Peyer's patch (tissue), 4 donors: ENCODE measurements around the gene MYOT. TPM values are rescaled to one million over a fixed set of nuclear protein-coding genes. Genes with fewer than 3 reads are reported as not detected.

Experiments
- DNase-seq, 3 donors: peaks; one replicate each; pipeline ENCODE4 v3.0.0-alpha.2; 2017 to 2019
- H3K27ac ChIP-seq, 4 donors: fragments of 200-600 bp; sonication (generic); one replicate each; pipeline ENCODE4 v1.5.1; 2016 to 2019
- H3K27me3 ChIP-seq, 2 donors: fragments of 200-600 bp; sonication (generic); one replicate each; pipeline ENCODE4 v1.5.1; 2019
- H3K36me3 ChIP-seq, 3 donors: fragments of 200-600 bp; sonication (generic); one replicate each; pipeline ENCODE4 v1.5.1; 2016 to 2019
- H3K4me1 ChIP-seq, 4 donors: fragments of 200-600 bp; sonication (generic); one replicate each; pipeline ENCODE4 v1.5.1; 2016 to 2019
- H3K4me3 ChIP-seq, 4 donors: fragments of 200-600 bp; sonication (generic); 1 replicate in 3 of 4; 2 replicates in 1 of 4; pipeline ENCODE4 v1.5.1; 2016 to 2019; ENCODE audit warnings: mild to moderate bottlenecking in 1 of 4
- H3K9me3 ChIP-seq, 4 donors: fragments of 200-600 bp; sonication (generic); one replicate each; pipeline ENCODE4 v1.5.1; 2016 to 2019; ENCODE audit warnings: mild to moderate bottlenecking in 1 of 4
- POLR2A ChIP-seq, 2 donors: fragments of 450-650 bp; IDR thresholded peaks; one replicate each; pipeline ENCODE4 v1.5.1; 2017; ENCODE audit warnings: antibody characterized with exemption in 2 of 2, mild to moderate bottlenecking in 2 of 2, moderate library complexity in 2 of 2
- total RNA-seq, 4 donors: library from RNA; depleted of rRNA; stranded (reverse); fragments of >200 nt; gene quantifications; one replicate each; pipeline ENCODE4 v1.1.0, GENCODE V29; 2016
- TF ChIP-seq, protein P1 (sequence below), 6 experiments: fragments of 450-650 bp in 4 of 6; fragments of 200-600 bp in 2 of 6; sonication (generic) in 1 of 6; IDR thresholded peaks; one replicate each; pipeline ENCODE4 v1.5.1; 2017 to 2019; ENCODE audit warnings: antibody characterized with exemption in 6 of 6, mild to moderate bottlenecking in 3 of 6, moderate library complexity in 1 of 6

Gene MYOT
- total RNA-seq, 4 donors from 2014 or later, result 1.1 to 5.7 (median 4.2) TPM

DNA sequence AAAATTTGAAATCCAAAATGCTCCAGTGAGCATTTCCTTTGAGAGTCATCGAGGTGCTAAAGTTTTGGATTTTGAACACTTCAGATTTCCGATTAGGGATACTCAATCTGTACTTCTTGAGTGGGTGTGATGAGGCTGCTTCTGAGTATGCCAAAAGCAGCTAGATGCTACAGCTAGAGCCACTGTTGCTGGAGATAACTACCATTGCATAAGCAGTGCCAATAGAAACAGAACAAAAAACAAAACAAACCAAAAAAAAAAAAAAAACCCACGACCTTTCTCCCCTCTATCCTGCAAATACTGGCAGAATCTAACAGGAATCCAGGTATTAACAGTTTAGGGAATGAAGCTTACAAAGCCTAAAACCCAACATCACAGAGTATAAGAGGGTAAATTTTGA is 65.1 kb downstream of the MYOT start:
- H3K4me3 ChIP-seq, result no peak overlapping the region
- H3K27me3 ChIP-seq, result no peaks in the 10 kb centered on the region
- H3K36me3 ChIP-seq, result no peaks in the 10 kb centered on the region
- TF ChIP-seq, protein P1, sequence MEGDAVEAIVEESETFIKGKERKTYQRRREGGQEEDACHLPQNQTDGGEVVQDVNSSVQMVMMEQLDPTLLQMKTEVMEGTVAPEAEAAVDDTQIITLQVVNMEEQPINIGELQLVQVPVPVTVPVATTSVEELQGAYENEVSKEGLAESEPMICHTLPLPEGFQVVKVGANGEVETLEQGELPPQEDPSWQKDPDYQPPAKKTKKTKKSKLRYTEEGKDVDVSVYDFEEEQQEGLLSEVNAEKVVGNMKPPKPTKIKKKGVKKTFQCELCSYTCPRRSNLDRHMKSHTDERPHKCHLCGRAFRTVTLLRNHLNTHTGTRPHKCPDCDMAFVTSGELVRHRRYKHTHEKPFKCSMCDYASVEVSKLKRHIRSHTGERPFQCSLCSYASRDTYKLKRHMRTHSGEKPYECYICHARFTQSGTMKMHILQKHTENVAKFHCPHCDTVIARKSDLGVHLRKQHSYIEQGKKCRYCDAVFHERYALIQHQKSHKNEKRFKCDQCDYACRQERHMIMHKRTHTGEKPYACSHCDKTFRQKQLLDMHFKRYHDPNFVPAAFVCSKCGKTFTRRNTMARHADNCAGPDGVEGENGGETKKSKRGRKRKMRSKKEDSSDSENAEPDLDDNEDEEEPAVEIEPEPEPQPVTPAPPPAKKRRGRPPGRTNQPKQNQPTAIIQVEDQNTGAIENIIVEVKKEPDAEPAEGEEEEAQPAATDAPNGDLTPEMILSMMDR (IDR thresholded peaks at IDR 0.05), result no peak
- no peak for TF ChIP-seq POLR2A (IDR thresholded peaks at IDR 0.05)
- no peaks in the 10 kb centered on the region for H3K9me3 ChIP-seq
- DNase-seq, result no peak
- no peak overlapping the region for H3K27ac ChIP-seq
- peaks cover 0 to 4% (median 0%) of the 10 kb centered on the region in 4 donors for H3K4me1 ChIP-seq

DNA sequence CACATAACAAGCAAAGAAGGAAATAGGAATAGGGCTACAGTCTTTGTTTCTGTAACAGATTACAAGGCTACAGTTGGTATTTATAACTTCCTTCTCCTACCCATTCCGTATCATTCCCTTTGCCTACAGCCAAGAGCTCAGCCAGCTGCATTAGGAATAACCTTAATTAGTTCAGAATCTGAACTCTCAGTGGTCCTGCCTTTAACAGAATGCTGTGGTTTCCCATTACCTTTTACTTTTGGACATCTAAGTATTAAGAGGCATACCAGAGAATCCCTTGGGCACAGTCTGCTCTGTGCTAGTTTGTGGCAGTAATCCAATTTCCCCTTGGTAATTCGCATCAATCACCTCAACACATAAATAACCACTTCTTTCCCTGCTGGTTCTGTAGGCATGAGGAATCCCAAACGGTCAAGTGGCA is 65.8 kb downstream of the MYOT start:
- peaks cover 0 to 4% (median 0%) of the 10 kb centered on the region in 4 donors for H3K4me1 ChIP-seq
- no peak for DNase-seq
- peaks cover 0 to 6% (median 0%) of the 10 kb centered on the region in 3 donors for H3K36me3 ChIP-seq
- H3K4me3 ChIP-seq, result no peak overlapping the region
- H3K27ac ChIP-seq, result no peak overlapping the region
- no peaks in the 10 kb centered on the region for H3K9me3 ChIP-seq
- no peak for TF ChIP-seq POLR2A (IDR thresholded peaks at IDR 0.05)
- TF ChIP-seq, protein P1 (IDR thresholded peaks at IDR 0.05), result no peak
- H3K27me3 ChIP-seq, result no peaks in the 10 kb centered on the region

DNA sequence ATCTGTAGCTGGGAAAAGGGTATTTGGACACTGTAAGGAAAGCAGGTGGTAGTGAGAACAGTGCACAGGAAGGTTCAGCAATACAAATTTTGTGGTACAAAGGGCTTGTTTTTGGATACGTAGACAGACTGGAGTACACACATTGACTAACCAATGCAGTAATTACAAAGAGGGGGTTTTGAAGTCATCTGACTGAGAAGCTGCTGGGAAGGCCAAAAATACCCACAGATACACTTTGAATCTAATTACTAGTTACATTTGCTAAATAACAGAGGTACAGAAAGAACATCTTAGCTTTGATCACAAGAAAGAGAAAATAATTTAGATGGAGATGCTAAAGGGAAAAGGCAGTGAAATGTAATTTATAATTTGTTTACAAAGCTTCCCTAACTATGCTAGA is 67.5 kb downstream of the MYOT start:
- H3K27ac ChIP-seq, result no peak overlapping the region
- H3K9me3 ChIP-seq, result no peaks in the 10 kb centered on the region
- peaks cover 0 to 22% (median 0%) of the 10 kb centered on the region in 3 donors for H3K36me3 ChIP-seq
- no peak for TF ChIP-seq POLR2A (IDR thresholded peaks at IDR 0.05)
- TF ChIP-seq, protein P1 (IDR thresholded peaks at IDR 0.05), result no peak
- H3K4me3 ChIP-seq, result no peak overlapping the region
- no peak for DNase-seq
- H3K4me1 ChIP-seq, result peaks cover 0 to 4% (median 0%) of the 10 kb centered on the region in 4 donors
- no peaks in the 10 kb centered on the region for H3K27me3 ChIP-seq

DNA sequence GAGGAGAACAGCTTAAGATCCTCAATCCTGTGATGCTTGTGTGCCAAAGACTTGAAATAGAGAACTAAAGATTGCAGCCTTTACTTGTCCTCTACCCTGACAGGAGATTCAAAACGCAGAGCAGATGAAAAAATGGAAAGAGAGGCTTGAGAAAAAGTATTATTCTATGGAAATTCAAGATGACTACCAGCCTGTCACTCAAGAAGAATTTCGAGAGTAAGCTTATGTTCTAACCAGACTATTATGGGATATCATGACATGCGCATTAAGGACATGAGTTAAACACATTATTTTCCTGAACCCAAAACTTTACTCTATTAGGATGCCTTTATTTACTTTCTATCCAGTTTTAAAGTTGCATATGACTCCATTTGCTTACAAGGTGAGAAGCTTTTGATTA is 68.0 kb downstream of the MYOT start:
- H3K27ac ChIP-seq, result no peak overlapping the region
- no peaks in the 10 kb centered on the region for H3K27me3 ChIP-seq
- peaks cover 0 to 26% (median 0%) of the 10 kb centered on the region in 3 donors for H3K36me3 ChIP-seq
- no peak for DNase-seq
- TF ChIP-seq POLR2A (IDR thresholded peaks at IDR 0.05), result no peak
- TF ChIP-seq, protein P1 (IDR thresholded peaks at IDR 0.05), result no peak
- H3K9me3 ChIP-seq, result no peaks in the 10 kb centered on the region
- H3K4me3 ChIP-seq, result no peak overlapping the region
- H3K4me1 ChIP-seq, result peaks cover 0 to 4% (median 0%) of the 10 kb centered on the region in 4 donors

Other genes starting within 250 kb of the MYOT start
- 1 to 10 TPM; 5.0 to 9.5 (median 6.3) TPM for gene KLHL3, start 131.8 kb upstream of the MYOT start, total RNA-seq
- gene HNRNPA0, start 113.5 kb upstream of the MYOT start, total RNA-seq, result 10 to 100 TPM in 1 of 4 donors, 1 to 10 TPM in 3; 5.8 to 13.2 (median 7.3) TPM
- not detected for gene PKD2L2, start 21.6 kb downstream of the MYOT start, total RNA-seq
- gene FAM13B, start 165.2 kb downstream of the MYOT start, total RNA-seq, result 10 to 100 TPM; 21.9 to 92.4 (median 32.7) TPM
- not detected for gene WNT8A, start 216.2 kb downstream of the MYOT start, total RNA-seq